Gastrocnemius medialis (tissue), 4 donors: ENCODE data around the gene THRA.

ENCODE experiments used
- POLR2A ChIP-seq, 2 donors: fragments of 450-650 bp; IDR thresholded peaks; one replicate each; pipeline ENCODE4 v1.6.1; 2017; ENCODE audit warnings: antibody characterized with exemption in 2 of 2, mild to moderate bottlenecking in 2 of 2, moderate library complexity in 2 of 2
- TF ChIP-seq, protein P1 (sequence below), 5 experiments: fragments of 450-650 bp in 3 of 5; fragments of 200-600 bp in 2 of 5; sonication (generic) in 2 of 5; IDR thresholded peaks in 4 of 5; conservative IDR thresholded peaks in 1 of 5; 1 replicate in 4 of 5; 2 replicates in 1 of 5; pipeline ENCODE4 v1.5.1; 2016 to 2019; ENCODE audit warnings: antibody characterized with exemption in 5 of 5, mild to moderate bottlenecking in 3 of 5, moderate library complexity in 3 of 5

DNA sequence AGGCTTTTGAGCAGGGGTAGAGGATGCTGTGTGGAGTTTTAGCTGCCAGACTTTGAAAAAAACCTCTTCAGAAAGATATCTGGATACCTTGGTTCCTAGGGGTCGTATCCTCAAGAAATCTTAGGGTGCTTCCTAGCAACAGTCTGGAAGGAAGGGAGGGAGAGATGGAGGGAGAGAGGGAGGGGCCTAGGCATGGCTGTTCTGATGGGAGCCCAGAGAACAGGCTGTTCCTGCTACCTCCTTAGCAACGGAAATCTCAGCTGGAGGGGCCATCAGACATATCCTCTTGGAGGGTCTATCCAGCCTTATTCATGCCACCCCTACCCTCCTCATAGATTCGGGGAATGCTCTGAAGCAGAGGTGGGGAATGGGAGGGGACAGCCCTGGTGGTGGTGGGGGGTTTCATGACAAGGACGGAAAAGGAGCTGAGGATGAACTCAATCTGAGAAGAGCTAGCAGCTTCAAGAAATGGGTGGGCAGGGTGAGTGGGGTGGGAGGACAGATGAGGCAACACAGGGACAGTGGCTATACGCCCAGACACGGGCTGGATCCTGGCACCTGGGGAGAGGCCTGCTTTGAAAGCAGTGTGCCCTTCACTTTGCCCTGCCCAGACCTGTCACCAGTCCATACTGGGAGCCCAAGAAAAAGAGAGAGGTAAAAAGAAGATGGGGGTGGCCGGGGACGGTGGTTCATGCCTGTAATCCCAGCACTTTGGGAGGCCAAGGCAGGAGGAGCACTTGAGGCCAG is 2.9 kb upstream of the THRA start:
- TF ChIP-seq POLR2A (IDR thresholded peaks at IDR 0.05), result no peak
- TF ChIP-seq, protein P1, sequence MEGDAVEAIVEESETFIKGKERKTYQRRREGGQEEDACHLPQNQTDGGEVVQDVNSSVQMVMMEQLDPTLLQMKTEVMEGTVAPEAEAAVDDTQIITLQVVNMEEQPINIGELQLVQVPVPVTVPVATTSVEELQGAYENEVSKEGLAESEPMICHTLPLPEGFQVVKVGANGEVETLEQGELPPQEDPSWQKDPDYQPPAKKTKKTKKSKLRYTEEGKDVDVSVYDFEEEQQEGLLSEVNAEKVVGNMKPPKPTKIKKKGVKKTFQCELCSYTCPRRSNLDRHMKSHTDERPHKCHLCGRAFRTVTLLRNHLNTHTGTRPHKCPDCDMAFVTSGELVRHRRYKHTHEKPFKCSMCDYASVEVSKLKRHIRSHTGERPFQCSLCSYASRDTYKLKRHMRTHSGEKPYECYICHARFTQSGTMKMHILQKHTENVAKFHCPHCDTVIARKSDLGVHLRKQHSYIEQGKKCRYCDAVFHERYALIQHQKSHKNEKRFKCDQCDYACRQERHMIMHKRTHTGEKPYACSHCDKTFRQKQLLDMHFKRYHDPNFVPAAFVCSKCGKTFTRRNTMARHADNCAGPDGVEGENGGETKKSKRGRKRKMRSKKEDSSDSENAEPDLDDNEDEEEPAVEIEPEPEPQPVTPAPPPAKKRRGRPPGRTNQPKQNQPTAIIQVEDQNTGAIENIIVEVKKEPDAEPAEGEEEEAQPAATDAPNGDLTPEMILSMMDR (IDR thresholded peaks at IDR 0.05 in 4 of 5, conservative IDR thresholded peaks at IDR 0.05 in 1 of 5), result no peak
